Eye (tissue), 1 donor: ENCODE data around the gene NTN1.
"Not testable (repeated sequence)": the region's sequence is repeated elsewhere in the genome, so short reads cannot be mapped to it uniquely, and the experiment has no call there.

ENCODE experiments used
- DNase-seq: peaks from one replicate; pipeline ENCODE4 v3.0.0-alpha.2; 2015

Gene NTN1

DNA sequence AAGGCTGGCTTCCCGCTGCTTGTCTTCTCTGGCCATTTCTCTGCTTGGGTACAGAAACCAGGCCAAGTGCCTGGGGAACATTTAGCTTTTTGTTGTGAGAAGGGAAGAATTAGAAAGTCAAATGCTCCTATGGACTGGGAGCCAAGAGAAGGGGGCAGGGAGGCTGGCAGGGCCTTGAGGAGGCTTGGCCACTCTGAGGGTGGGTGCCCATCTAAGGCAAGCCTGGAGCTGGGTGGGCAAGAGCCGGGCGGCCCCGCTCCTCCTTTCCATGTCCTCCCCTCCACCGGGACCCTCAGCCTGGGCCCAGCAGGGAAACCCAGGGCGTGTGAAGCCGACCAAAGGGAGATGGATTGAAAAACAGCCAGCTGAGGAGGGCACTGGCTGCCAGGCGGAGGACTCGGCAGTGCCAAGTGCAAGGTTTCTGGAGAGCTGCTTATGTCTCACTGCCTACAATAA is 69.4 kb downstream of the NTN1 start:
- no peak for DNase-seq

DNA sequence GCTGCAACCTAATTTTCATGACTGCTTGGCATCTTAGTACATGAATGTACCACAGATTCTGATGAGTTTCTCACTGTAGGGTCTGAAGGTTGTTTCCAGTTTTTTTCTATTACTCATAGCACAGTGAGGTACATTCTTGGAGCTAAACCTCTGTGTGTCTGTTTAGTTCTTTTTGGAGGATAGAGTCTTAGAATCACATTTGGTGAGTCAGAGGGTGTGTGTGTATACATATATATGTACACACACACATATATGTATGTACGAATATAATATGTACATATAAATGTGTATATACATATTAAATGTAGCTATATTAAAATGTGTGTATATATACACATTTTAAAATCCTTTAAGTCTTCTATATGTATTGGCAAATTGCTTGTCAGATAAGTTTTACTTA is 72.9 kb downstream of the NTN1 start:
- no peak for DNase-seq

DNA sequence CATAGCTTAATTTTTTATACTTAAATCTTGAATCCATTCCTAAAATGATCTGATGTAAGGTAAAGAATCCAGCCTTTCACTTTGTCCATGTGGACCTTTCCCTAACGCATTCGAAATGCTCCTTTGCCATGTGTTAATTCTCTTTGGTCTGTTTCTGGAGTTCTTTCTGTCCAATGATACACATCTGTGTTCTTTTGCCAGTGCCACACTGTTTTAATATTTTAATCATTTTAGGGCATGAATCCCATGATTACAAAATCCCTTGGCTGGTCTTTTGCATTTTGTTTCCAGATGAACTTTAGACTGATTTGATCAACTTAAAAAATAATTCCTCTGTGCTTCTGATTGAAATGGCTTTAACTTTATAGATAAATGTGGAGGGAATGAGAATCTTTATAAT is 74.1 kb downstream of the NTN1 start:
- DNase-seq = peak; percentile 17

DNA sequence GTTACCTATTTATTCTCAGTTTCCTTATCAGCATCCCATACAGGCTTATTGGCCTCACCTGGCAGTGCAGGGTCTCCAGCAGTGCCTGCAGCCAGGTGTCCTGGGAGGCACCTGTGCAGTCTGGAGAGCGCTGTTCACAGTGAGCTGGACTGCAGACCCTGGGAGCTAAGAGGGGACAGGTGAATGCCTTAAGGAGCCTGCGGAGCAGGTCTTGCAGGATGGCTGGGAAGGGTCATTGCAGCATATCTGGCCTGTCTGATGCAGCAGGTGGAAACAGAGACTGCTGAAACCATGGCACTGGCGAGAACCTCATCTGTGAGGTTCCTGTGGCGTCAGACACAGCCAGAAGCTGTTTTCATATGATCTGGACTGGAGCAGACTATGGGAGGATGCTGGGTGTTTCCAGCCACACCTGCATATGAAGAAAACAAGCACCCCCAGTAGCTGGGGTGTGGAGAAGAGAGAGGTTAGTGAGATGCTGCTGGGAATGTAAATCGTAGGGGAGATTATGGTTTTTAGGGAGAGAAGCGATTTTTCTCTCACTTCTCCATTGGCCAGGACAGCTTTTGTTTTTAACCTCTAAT is 77.0 kb downstream of the NTN1 start:
- DNase-seq = no peak

DNA sequence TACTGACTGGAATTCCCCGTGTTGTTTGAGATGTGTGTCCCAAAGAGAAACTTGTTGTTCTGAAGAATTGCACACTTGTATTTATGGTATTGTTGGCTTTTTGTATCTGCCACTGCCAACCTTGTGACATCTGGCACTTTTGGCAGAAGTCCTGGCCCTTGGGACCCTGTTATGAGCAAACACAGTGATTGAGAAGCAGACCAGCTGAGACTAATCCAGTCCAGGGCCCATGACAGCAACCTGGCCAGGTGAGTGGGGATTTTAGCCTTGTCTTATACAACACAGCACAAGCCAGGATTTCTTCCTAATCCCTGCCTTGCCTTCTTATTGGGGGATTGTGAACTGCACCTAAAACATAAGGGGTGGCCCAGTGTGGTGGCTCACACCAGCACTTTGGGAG is 80.0 kb downstream of the NTN1 start:
- no peak for DNase-seq

DNA sequence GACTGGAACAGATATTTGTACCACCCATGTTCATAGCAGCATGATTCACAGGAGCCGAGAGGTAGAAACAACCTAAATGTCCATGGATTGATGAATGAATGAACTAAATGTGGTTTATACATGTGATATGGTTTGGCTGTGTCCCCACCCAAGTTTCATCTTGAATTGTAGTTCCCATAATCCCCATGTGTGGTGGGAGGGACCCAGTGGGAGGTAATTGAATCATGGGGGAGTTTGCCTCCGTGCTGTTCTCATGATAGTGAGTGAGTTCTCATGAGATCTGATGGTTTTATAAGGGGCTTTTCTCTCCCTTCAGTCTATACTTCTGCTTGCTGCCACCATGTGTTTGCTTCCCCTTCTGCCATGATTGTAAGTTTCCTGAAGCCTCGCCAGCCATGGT is 81.9 kb downstream of the NTN1 start:
- not testable (repeated sequence) for DNase-seq

DNA sequence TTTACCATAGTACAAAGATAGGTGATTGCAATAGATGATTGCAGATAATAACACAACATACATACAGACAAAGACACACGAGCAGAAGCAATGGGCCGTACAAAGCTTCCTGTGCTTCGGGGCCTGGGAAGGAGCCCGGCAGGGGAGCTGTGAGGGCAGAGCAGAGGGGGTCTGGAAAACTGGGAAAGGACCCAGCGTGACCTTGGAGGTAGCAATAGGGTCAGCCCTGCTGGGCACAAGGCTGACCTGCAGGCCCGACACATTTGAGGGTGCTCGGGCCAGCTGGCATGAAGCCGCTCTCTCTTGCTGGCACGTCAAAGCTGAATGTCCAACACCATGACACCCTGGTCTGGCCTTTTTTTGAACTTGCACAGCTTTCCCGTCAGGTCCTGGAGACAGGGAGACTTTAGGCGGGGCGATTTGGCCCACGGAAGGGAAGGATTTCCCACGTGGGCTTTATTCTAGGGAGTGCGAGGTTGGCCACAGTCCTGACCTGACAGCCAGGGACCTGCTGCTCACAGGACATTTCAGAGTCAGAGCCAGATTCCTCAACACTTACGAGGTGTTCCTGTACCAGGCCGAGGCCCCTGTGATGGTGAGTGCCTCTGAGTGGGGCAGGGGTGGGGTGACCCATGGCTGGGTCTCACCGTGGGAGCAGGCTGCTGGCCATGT is 83.2 kb downstream of the NTN1 start:
- no peak for DNase-seq

DNA sequence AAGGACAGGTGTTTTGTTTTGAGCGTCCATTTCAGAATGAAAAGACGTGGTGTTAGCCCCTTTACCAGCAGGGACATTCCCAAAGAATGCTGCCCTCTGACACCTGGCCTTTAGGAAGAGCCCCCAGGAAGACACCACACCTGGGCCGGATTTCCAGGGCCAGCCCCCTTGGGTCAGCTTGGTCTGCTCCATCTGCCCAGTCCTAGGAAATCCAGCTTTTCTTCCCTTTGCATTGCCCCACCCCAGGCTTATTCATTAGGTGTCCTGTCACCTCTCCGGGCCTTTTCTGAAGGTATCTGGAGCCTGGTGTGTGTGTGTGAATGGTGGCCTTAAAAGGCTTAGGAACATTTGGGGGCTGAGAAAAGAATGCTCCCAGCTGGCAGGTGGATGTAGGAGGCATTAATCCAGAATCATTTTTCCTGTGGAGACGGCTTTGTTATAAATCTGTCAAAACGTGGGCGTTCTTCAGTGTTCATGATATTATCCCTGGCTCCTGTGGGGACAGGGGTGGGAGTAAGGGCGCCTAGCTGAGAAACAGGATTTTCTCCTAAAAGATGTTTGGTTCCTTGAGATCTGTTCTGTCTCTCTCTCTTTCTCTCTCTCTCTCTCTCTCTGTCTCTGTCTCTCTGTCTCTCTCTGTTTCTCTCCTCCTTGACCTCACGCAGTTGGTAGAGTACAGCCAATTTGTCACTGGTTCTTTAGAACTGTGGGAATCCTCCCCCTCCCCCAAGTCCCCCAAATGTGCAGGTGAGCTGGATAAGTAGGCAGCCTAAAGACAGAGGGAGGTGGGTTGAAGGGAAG is 84.0 kb downstream of the NTN1 start:
- DNase-seq = no peak

DNA sequence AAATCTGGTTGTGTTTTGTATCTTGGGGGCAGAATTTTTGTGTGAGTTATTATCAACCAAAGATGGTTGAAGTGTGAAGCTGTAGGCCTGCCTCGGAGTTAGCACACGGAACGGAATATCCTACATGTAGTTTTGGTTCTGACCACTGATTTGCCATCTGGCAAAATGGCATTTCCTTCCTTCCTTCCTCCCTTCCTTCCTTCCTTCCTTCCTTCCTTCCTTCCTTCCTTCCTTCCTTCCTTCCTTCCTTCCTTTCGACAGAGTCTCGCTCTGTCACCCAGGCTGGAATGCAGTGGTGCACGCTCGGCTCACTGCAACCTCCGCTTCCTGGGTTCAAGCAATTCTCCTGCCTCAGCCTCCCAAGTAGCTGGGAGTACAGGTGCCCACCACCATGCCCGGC is 85.0 kb downstream of the NTN1 start:
- not testable (repeated sequence) for DNase-seq

DNA sequence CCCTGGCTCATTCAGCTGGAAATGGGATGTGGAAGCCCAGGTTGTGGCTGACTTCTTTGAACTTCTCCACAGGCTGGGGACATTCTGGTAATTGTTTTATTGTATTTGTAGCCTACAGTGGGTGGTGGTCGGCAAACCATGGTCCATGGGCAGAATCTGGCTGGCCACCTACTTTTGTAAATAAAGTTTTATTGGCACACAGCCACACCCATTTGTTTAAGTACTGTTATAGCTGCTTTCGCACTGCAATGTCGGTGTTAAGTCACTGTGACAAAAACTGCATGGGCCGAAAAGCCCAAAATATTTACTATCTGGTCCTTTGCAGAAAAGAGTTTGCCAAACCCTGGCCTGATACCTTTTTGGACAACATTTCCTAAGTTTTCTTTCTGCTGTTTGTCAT is 86.2 kb downstream of the NTN1 start:
- no peak for DNase-seq

DNA sequence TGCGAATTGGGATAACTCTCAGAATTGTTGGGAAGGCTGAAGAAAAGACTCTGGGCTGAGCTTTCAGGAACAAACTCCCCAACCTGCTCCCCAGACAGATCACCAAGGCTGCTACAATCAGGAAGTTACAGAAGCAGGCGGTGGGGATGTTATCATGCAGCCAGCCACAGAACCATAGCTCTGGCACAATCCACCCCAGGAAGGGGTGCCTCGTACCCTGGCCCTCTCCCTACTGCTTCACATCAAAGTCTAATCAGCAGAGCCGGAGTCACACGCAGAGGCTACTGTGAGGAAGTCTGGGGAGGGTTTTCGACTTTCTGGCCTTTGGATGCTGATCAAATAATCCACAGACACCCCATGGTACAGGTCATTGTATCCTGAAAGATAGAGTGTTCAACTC is 86.8 kb downstream of the NTN1 start:
- no peak for DNase-seq

DNA sequence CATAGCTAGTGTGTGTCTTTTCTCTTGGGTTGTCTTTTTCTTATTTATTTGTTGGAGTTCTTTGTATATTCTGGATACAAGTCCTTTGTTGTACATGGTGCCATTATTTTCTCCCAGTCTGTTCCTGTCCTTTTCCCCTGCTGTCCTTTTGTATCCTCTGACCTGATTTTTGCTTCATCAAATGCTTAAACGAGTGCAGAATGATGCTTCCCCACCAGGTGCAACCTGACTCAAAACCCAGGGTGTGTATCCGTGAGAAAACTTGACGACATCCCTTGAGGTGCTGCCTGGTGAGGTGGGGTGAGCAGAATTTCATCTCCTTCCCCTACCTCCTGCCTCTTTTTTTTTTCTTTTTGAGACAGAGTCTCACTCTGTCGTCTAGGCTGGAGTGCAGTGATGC is 88.6 kb downstream of the NTN1 start:
- no peak for DNase-seq

DNA sequence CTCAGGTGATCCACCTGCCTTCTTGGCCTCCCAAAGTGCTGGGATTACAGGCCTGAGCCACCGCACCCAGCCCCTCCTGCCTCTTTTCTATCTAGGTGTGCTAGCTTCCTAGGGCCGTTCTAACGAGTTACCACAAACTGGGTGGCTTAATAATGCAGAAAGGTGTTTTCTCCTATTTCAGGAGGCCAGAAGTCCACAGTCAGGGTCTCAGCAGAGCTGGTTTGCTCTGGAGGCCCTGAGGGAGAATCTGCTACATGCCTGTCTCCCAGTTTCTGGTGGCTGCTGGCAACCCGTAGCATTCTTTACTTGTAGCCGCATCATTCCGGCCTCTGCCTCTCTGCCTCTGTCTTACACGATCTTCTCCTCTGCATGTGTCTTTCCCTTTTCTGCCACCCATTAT is 89.2 kb downstream of the NTN1 start:
- no peak for DNase-seq

DNA sequence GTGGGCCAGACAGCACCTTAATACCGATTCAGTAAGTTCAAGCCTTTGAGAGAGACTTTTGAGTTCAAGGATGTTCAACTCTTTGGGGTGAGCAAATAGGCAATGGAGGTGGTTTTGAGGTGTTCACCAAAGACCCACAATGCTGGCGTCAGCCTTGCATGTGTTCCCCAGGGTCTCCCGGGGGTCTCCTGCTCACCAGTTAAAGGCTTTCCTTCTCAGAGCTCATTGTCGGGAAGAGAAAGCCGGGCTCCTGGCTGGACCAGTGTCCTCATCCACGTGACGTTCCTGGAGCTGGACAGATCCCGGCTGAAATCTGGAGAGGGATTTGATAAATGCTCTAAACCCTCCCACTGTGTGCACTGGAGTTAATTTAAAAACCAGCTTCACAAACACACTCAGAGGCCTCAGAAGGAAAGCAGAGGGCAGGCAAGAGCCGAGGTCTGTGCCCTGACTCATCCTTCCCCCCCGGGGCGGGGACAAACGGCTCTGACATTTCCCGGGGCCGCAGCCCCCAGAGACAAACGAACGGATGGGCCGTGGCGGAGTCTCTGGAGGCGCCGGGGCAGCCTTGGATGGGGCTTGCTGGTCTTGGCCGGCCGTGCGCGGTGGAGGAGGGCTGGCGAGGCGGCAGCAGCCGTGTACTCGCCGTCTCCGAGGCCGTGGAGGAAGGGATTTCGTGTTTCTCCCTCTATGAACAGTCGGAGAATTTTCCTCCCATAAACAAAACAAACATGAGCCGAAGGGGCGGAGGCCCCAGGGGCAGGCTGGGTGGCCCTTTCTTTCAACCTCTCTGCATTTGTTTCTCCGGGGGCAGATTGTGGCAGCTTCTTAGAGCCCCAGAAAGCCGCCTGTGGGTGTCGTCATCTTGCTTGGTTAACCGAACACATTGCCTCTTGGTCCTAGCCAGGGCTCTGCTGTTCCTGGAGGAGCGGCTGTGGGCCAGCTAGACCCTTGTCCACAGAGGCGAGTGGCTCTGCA is 94.2 kb downstream of the NTN1 start:
- peak; percentile 68 for DNase-seq

DNA sequence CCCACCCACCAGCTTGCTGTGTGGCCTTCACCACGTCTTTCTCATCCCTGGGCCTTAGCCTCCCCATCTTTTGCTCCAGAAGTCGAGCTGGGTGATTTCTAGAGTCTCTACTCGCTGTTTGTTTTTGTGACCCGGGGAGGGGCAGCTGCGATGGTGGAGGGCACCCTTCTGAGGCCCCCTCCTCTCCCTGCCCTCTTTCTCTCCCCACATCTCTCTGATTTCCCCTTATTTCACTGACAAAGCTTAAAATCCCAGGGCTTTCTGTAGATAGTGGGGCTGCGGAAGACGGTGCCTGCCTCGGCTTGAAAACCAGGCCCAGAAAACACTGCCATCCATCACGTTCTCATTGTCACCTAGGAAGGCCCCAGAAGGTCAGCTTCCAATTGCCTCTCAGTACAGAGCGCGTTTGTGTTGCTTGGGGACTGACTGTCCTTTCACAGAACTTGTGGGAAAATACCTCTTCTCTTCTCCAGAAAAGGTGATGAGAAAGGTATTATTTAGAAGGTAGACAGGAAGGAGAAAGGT is 95.1 kb downstream of the NTN1 start:
- no peak for DNase-seq

DNA sequence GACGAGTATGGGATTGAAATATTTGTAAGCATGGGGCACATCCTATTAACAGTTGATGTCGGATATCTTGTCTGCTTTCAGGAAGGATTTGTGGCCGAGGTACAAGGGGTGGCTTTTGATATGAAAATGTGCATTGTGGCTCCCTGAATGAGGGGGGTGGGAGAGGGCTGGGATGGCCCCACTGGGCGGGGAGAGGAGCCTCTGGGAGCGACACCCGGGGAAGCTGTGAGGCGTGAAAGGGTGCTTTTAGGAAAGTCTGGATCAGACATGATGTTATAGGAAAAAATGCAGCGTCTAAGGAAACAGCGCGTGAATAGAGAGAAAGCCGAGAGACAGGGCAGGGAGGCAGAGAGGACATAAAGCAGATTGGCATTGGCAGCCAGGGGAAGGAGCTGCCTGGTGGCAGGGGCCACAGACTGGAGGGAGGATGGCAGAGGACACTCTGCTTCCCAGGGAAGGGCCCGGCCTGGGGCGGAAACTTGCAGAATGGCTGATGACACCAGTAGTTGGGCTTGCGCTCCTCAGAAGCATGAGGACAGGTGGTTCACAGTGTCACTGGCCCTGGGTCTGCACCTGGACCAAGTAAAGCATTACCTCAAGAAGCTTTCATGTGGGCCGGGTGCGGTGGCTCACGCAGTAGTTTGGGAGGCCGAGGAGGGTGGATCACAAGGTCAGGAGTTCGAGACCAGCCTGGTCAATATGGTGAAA is 95.7 kb downstream of the NTN1 start:
- DNase-seq = no peak

DNA sequence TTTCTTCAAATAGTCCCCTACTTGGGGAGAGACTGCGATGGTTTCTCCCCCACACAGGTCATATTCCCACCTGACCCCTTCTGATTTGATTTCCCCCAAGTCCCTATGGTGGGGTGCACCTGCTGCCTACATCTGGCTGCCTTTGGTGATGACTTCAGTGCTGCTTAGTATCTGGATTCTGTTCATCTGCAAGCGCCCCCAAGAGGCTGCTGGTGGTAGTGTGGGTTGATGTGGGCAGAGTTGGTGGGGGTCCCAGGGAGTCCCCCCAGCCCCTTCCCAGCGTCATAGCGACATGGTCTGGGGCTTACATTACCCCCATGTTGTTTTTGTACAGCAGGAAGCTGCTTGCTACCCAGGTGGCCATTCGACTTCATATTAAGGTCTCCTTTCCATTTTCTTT is 99.2 kb downstream of the NTN1 start:
- no peak for DNase-seq

DNA sequence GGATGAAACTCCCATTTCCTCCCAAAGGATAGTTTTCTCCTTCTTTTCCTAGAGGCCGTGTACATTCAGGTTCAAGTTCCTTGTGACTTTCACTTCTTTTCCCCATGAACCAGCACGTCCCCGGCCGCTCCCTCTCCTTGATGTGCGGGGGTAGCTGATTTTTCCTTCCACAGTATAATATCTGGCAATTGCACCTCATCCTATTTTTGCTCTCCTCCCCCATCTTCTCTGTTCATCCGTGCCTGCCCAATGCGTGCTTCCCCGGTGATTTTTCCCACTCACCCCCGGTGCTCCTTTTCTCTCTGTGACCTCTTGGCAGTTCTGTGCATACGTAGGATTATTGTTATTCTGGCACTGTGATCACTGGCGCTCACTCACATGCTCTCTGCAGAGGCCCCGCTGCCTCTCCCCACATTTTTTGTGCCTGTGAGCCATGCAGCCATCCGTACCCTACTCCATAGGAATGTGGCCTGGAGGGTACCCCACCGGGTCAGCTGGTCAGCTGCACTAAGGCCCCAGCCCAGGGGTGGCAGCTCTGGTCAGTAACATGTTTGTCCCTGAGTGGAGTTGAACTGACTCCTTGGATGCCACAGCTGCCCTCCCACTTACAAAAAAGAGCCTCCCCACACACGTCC is 100.0 kb downstream of the NTN1 start:
- no peak for DNase-seq

DNA sequence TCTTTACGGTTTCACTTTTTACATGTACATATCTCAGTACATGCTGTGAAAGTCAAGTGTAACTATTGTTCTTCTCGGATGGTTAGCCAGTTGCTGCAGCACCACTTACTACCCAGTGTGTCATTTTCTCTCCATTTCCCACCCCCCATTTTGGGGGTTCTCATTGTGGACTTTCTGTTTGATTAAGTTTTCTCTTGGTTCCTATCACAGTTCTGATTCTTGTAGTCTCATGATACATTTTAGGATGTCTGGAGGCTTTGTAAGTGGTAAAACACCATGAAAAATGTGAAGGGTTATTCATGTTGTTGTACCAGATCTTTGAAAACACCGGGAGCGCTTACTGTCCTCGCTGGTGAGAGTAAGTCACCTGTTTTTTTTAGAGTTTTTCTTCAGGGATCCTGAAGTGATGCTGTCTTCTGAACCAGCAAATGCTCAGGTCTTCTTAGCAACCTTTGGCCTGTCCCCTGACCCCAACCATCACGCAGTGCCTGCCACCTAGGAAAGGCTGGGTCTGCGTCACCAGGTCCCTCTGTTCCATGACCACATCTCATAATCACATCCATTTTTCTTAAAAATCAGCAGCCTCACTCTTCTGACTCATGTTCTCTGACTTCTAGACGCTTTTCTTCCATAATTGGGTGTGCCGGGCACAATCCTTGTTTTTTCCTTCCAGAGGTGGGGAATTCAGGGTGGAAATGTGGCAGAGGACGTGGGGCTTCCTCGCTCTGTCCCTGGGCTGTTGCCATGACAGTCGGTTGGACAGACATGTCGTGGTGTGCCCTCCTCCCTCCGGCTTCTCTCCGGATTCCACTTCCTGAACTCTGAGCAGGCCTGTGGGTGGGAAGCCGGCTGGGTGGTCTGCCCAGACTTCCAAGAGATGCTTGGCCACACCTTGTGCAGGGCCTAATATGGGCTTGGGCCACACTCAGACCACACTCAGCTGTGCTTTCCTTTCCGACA is 102.6 kb downstream of the NTN1 start:
- no peak for DNase-seq

DNA sequence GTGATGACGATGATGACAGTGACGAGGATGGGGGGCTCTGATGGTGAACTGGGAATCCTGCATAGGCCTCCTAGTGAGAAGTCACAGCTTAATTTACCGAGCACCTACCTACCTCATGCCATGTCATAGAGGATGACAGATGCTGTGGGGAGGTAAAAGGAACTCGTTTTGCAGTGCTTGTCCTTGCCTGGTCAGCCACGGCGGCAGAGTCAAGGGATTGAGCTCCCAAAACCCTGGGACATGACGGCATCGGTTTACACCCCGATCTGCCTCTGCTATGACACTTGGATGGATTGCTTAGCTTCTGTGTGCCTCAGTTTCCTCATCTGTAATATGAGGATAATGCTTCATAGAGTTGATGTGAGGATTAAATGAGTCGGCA is 103.2 kb downstream of the NTN1 start:
- DNase-seq = no peak
